HEK293 (cell line): ENCODE data around the gene RIBC2.

Experiments
- CTCF ChIA-PET: fragments of 350-600 bp; formaldehyde crosslinking; extraction: SDS; loops from one replicate; lab custom pipeline; 2021; ENCODE audit warnings: antibody characterized with exemption; lab: Yijun Ruan, JAX
- POLR2A ChIA-PET: fragments of 300-600 bp; formaldehyde crosslinking; extraction: SDS; loops from one replicate; lab custom pipeline; 2020; ENCODE audit warnings: antibody characterized with exemption, inconsistent platforms; lab: Yijun Ruan, JAX
- H3K27ac ChIP-seq: fragments of 200-500 bp; sonication (Bioruptor generic); 2 replicates; pipeline ENCODE4 v1.5.1; 2014; ENCODE audit warnings: low read depth, low read length, control low read depth, inconsistent platforms; ENCODE audit errors: extremely low read depth
- H3K36me3 ChIP-seq, 2 experiments: fragments of 200-500 bp in 1 of 2; sonication (Bioruptor generic) in 1 of 2; 1 replicate in 1 of 2; 2 replicates in 1 of 2; pipeline ENCODE4 v1.5.1; 2014 to 2017; ENCODE audit warnings: inconsistent platforms in 2 of 2, low read length in 2 of 2; ENCODE audit not compliant: control insufficient read depth in 2 of 2, insufficient read depth in 1 of 2
- H3K4me1 ChIP-seq: fragments of 200-500 bp; sonication (Bioruptor generic); 2 replicates; pipeline ENCODE4 v1.5.1; 2014; ENCODE audit warnings: mild to moderate bottlenecking, low read length, inconsistent platforms; ENCODE audit not compliant: control insufficient read depth, insufficient read depth
- H3K4me3 ChIP-seq: 2 replicates; pipeline ENCODE4 v1.5.1; 2011; ENCODE audit warnings: low read depth, mild to moderate bottlenecking, control low read depth, low read length, moderate library complexity
- H3K9me3 ChIP-seq: fragments of 200-500 bp; sonication (Bioruptor generic); 2 replicates; pipeline ENCODE4 v1.5.1; 2014; ENCODE audit warnings: low read depth, low read length, inconsistent platforms; ENCODE audit not compliant: control insufficient read depth, insufficient read depth
- BCL11A ChIP-seq: fragments of 450-650 bp; formaldehyde crosslinking; IDR thresholded peaks from 2 replicates; pipeline ENCODE4 v1.5.1; 2016; ENCODE audit warnings: low read depth, missing biosample characterization, missing genetic modification characterization
- GLI4 ChIP-seq: fragments of 450-650 bp; formaldehyde crosslinking; IDR thresholded peaks from 2 replicates; pipeline ENCODE4 v1.5.1; 2016; ENCODE audit warnings: missing biosample characterization, missing genetic modification characterization
- KLF9 ChIP-seq: fragments of 450-650 bp; formaldehyde crosslinking; IDR thresholded peaks from 2 replicates; pipeline ENCODE4 v1.5.1; 2016; ENCODE audit warnings: missing biosample characterization, missing genetic modification characterization, low read depth
- PRDM1 ChIP-seq: fragments of 450-650 bp; formaldehyde crosslinking; IDR thresholded peaks from 2 replicates; pipeline ENCODE4; 2016; ENCODE audit warnings: missing biosample characterization, missing genetic modification characterization
- TCF7L2 ChIP-seq: IDR thresholded peaks from 2 replicates; pipeline ENCODE4 v1.6.1; 2011; ENCODE audit warnings: low read depth, mild to moderate bottlenecking, inconsistent platforms, low read length, moderate library complexity, borderline replicate concordance
- WT1 ChIP-seq: fragments of 450-650 bp; formaldehyde crosslinking; IDR thresholded peaks from 2 replicates; pipeline ENCODE4 v1.5.1; 2016; ENCODE audit warnings: missing biosample characterization, missing genetic modification characterization
- YY2 ChIP-seq: fragments of 450-650 bp; formaldehyde crosslinking; IDR thresholded peaks from 2 replicates; pipeline ENCODE4 v1.5.1; 2016; ENCODE audit warnings: missing biosample characterization, missing genetic modification characterization
- ZBTB44 ChIP-seq: fragments of 450-650 bp; IDR thresholded peaks from 2 replicates; pipeline ENCODE4 v1.5.1; 2018; ENCODE audit warnings: missing biosample characterization, mild to moderate bottlenecking, missing genetic modification characterization
- ZEB2 ChIP-seq: fragments of 450-650 bp; formaldehyde crosslinking; IDR thresholded peaks from 2 replicates; pipeline ENCODE4 v1.5.1; 2016; ENCODE audit warnings: missing biosample characterization, missing genetic modification characterization
- ZFP69B ChIP-seq: fragments of 450-650 bp; formaldehyde crosslinking; IDR thresholded peaks from 2 replicates; pipeline ENCODE4 v1.5.1; 2016; ENCODE audit warnings: missing biosample characterization, missing genetic modification characterization
- ZIC2 ChIP-seq: fragments of 450-650 bp; formaldehyde crosslinking; IDR thresholded peaks from 2 replicates; pipeline ENCODE4 v1.5.1; 2016; ENCODE audit warnings: missing biosample characterization, missing genetic modification characterization
- ZNF138 ChIP-seq: fragments of 450-650 bp; formaldehyde crosslinking; IDR thresholded peaks from 2 replicates; pipeline ENCODE4 v1.5.1; 2016; ENCODE audit warnings: missing biosample characterization, missing genetic modification characterization, borderline replicate concordance
- ZNF214 ChIP-seq: fragments of 450-650 bp; formaldehyde crosslinking; IDR thresholded peaks from 2 replicates; pipeline ENCODE4 v1.5.1; 2017; ENCODE audit warnings: missing biosample characterization, mild to moderate bottlenecking, missing genetic modification characterization, borderline replicate concordance
- ZNF302 ChIP-seq: fragments of 450-650 bp; formaldehyde crosslinking; IDR thresholded peaks from 2 replicates; pipeline ENCODE4 v1.5.1; 2016; ENCODE audit warnings: missing biosample characterization, missing genetic modification characterization, low read depth
- ZNF37A ChIP-seq: fragments of 450-650 bp; IDR thresholded peaks from 2 replicates; pipeline ENCODE4 v1.5.1; 2018; ENCODE audit warnings: missing biosample characterization, missing genetic modification characterization
- ZNF391 ChIP-seq: fragments of 450-650 bp; formaldehyde crosslinking; IDR thresholded peaks from 2 replicates; pipeline ENCODE4 v1.5.1; 2016; ENCODE audit warnings: low read depth, missing biosample characterization, missing genetic modification characterization, borderline replicate concordance
- ZNF473 ChIP-seq: fragments of 450-650 bp; formaldehyde crosslinking; IDR thresholded peaks from 2 replicates; pipeline ENCODE4 v1.5.1; 2017; ENCODE audit warnings: missing biosample characterization, missing genetic modification characterization
- ZNF529 ChIP-seq: fragments of 450-650 bp; formaldehyde crosslinking; IDR thresholded peaks from 2 replicates; pipeline ENCODE4 v1.5.1; 2017; ENCODE audit warnings: missing genetic modification characterization, missing biosample characterization; ENCODE audit not compliant: insufficient replicate concordance
- ZNF544 ChIP-seq: fragments of 450-650 bp; formaldehyde crosslinking; IDR thresholded peaks from 2 replicates; pipeline ENCODE4 v1.5.0; 2017; ENCODE audit warnings: missing biosample characterization, missing genetic modification characterization
- ZNF560 ChIP-seq: fragments of 450-650 bp; formaldehyde crosslinking; IDR thresholded peaks from 2 replicates; pipeline ENCODE4 v1.5.1; 2017; ENCODE audit warnings: missing biosample characterization, missing genetic modification characterization, borderline replicate concordance
- ZNF629 ChIP-seq: fragments of 450-650 bp; formaldehyde crosslinking; IDR thresholded peaks from 2 replicates; pipeline ENCODE4 v1.5.1; 2017; ENCODE audit warnings: missing biosample characterization, missing genetic modification characterization
- ZNF664 ChIP-seq: fragments of 450-650 bp; formaldehyde crosslinking; IDR thresholded peaks from 2 replicates; pipeline ENCODE4 v1.5.1; 2016; ENCODE audit warnings: missing biosample characterization, missing genetic modification characterization
- ZNF670 ChIP-seq: fragments of 450-650 bp; formaldehyde crosslinking; IDR thresholded peaks from 2 replicates; pipeline ENCODE4 v1.5.1; 2016; ENCODE audit warnings: missing biosample characterization, missing genetic modification characterization, low read depth
- ZNF677 ChIP-seq: fragments of 450-650 bp; IDR thresholded peaks from 2 replicates; pipeline ENCODE4 v1.5.0; 2018; ENCODE audit warnings: missing biosample characterization, mild to moderate bottlenecking, missing genetic modification characterization, moderate library complexity
- ZNF701 ChIP-seq: fragments of 450-650 bp; formaldehyde crosslinking; IDR thresholded peaks from 2 replicates; pipeline ENCODE4 v1.5.1; 2016; ENCODE audit warnings: missing biosample characterization, missing genetic modification characterization
- ZNF776 ChIP-seq: fragments of 450-650 bp; formaldehyde crosslinking; IDR thresholded peaks from 2 replicates; pipeline ENCODE4 v1.5.0; 2017; ENCODE audit warnings: missing biosample characterization, missing genetic modification characterization, borderline replicate concordance
- ZNF792 ChIP-seq: fragments of 450-650 bp; formaldehyde crosslinking; IDR thresholded peaks from 2 replicates; pipeline ENCODE4 v1.5.1; 2016; ENCODE audit warnings: missing biosample characterization, missing genetic modification characterization
- ZNF837 ChIP-seq: fragments of 450-650 bp; formaldehyde crosslinking; IDR thresholded peaks from 2 replicates; pipeline ENCODE4 v1.5.1; 2016; ENCODE audit warnings: missing biosample characterization, missing genetic modification characterization
- TF ChIP-seq, protein P1 (sequence below): fragments of 450-650 bp; formaldehyde crosslinking; IDR thresholded peaks from 2 replicates; pipeline ENCODE4 v1.5.1; 2016; ENCODE audit warnings: missing biosample characterization, missing genetic modification characterization
- TF ChIP-seq, protein P2 (sequence below): fragments of 450-650 bp; formaldehyde crosslinking; IDR thresholded peaks from 2 replicates; pipeline ENCODE4 v1.5.1; 2016; ENCODE audit warnings: missing biosample characterization, missing genetic modification characterization, borderline replicate concordance
- TF ChIP-seq, protein P3 (sequence below): fragments of 450-650 bp; formaldehyde crosslinking; IDR thresholded peaks from 2 replicates; pipeline ENCODE4 v1.5.1; 2017; ENCODE audit warnings: missing biosample characterization, missing genetic modification characterization

The RIBC2 gene

GRCh38 chr22:45413013-45413367, 503 bp upstream of the RIBC2 start:
- no peak for TF ChIP-seq ZNF37A (tag by site-specific recombination)
- TF ChIP-seq BCL11A, result no peak
- TF ChIP-seq ZNF391, result no peak
- no peak for TF ChIP-seq ZNF473 (tag by site-specific recombination)
- TF ChIP-seq ZNF837, result no peak
- no peak for TF ChIP-seq WT1 (tag by site-specific recombination)
- no peak for TF ChIP-seq ZNF560 (tag by site-specific recombination)
- TF ChIP-seq KLF9 (tag by site-specific recombination), result no peak
- no peak for TF ChIP-seq ZNF544
- no peak for TF ChIP-seq ZNF529
- no peak for TF ChIP-seq ZNF629 (tag by site-specific recombination)
- TF ChIP-seq PRDM1 (tag by site-specific recombination), result no peak
- TF ChIP-seq, protein P1, sequence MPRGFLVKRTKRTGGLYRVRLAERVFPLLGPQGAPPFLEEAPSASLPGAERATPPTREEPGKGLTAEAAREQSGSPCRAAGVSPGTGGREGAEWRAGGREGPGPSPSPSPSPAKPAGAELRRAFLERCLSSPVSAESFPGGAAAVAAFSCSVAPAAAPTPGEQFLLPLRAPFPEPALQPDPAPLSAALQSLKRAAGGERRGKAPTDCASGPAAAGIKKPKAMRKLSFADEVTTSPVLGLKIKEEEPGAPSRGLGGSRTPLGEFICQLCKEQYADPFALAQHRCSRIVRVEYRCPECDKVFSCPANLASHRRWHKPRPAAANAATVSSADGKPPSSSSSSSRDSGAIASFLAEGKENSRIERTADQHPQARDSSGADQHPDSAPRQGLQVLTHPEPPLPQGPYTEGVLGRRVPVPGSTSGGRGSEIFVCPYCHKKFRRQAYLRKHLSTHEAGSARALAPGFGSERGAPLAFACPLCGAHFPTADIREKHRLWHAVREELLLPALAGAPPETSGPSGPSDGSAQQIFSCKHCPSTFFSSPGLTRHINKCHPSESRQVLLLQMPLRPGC (tag by site-specific recombination), result no peak
- no peak for TF ChIP-seq ZNF302
- no peak for TF ChIP-seq ZIC2
- TF ChIP-seq ZNF677 (tag by site-specific recombination), result no peak
- TF ChIP-seq, protein P2, sequence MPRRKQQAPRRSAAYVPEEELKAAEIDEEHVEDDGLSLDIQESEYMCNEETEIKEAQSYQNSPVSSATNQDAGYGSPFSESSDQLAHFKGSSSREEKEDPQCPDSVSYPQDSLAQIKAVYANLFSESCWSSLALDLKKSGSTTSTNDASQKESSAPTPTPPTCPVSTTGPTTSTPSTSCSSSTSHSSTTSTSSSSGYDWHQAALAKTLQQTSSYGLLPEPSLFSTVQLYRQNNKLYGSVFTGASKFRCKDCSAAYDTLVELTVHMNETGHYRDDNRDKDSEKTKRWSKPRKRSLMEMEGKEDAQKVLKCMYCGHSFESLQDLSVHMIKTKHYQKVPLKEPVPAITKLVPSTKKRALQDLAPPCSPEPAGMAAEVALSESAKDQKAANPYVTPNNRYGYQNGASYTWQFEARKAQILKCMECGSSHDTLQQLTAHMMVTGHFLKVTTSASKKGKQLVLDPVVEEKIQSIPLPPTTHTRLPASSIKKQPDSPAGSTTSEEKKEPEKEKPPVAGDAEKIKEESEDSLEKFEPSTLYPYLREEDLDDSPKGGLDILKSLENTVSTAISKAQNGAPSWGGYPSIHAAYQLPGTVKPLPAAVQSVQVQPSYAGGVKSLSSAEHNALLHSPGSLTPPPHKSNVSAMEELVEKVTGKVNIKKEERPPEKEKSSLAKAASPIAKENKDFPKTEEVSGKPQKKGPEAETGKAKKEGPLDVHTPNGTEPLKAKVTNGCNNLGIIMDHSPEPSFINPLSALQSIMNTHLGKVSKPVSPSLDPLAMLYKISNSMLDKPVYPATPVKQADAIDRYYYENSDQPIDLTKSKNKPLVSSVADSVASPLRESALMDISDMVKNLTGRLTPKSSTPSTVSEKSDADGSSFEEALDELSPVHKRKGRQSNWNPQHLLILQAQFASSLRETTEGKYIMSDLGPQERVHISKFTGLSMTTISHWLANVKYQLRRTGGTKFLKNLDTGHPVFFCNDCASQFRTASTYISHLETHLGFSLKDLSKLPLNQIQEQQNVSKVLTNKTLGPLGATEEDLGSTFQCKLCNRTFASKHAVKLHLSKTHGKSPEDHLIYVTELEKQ (tag by site-specific recombination), result no peak
- TF ChIP-seq ZNF776, result no peak
- TF ChIP-seq TCF7L2, result no peak
- CTCF ChIA-PET, result interaction anchor here (0.9 kb wide), 1 partner anchor 10 kb away, joined by 3 read pairs; no protein-coding TSS in a partner anchor

GRCh38 chr22:45418056-45418769, 4.7 kb downstream of the RIBC2 start:
- no peaks in the 10 kb centered on the region; a peak in 1 of 3 replicates for H3K36me3 ChIP-seq
- no peaks in the 10 kb centered on the region for H3K4me1 ChIP-seq
- ChIA-PET CTCF (interaction anchor here (0.5 kb wide), 1 partner anchor 56 kb away, joined by 3 read pairs; no protein-coding TSS in a partner anchor), POLR2A (no interaction called here)
- no peak overlapping the region for H3K4me3 ChIP-seq
- no peak for TF ChIP-seq ZBTB44
- TF ChIP-seq ZNF214 (tag by site-specific recombination), result no peak
- TF ChIP-seq ZNF664 (tag by site-specific recombination), result no peak
- no peak for TF ChIP-seq GLI4 (tag by site-specific recombination)
- no peak for TF ChIP-seq ZNF138 (tag by site-specific recombination)
- no peak for TF ChIP-seq ZFP69B (tag by site-specific recombination)
- no peak for TF ChIP-seq ZNF701
- no peak for TF ChIP-seq YY2 (tag by site-specific recombination)
- TF ChIP-seq ZNF670 (tag by site-specific recombination), result no peak
- TF ChIP-seq, protein P3, sequence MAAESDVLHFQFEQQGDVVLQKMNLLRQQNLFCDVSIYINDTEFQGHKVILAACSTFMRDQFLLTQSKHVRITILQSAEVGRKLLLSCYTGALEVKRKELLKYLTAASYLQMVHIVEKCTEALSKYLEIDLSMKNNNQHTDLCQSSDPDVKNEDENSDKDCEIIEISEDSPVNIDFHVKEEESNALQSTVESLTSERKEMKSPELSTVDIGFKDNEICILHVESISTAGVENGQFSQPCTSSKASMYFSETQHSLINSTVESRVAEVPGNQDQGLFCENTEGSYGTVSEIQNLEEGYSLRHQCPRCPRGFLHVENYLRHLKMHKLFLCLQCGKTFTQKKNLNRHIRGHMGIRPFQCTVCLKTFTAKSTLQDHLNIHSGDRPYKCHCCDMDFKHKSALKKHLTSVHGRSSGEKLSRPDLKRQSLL, result no peak
- no peak for TF ChIP-seq ZEB2
- no peak for TF ChIP-seq ZNF792 (tag by site-specific recombination)
- no peaks in the 10 kb centered on the region for H3K9me3 ChIP-seq
- H3K27ac ChIP-seq, result no peak overlapping the region

More at GRCh38 chr22:45413013-45413367, 503 bp upstream of the RIBC2 start:
- H3K4me1 ChIP-seq, result no peaks in the 10 kb centered on the region
- no peaks in the 10 kb centered on the region; a peak in 1 of 3 replicates for H3K36me3 ChIP-seq
- H3K27ac ChIP-seq, result no peak overlapping the region
- H3K9me3 ChIP-seq, result no peaks in the 10 kb centered on the region
- H3K4me3 ChIP-seq, result no peak overlapping the region
- POLR2A ChIA-PET, result no interaction called here
